Fibroblast of peridontal ligament (primary cell): ENCODE measurements around the gene AEBP1.
"Not testable (repeated sequence)": the region's sequence is repeated elsewhere in the genome, so short reads cannot be mapped to it uniquely, and the experiment has no call there.

Source experiments
- DNase-seq: peaks from one replicate; pipeline ENCODE4 v3.0.0-alpha.2; 2010; ENCODE audit errors: extremely low read depth

AEBP1 gene

GRCh38 chr7:44117801-44118429 is 13.8 kb downstream of the AEBP1 start:
- DNase-seq: no peak

- no peak for DNase-seq
These were observed 15.8 kb downstream of the AEBP1 start for GRCh38 chr7:44119829-44120380.

- DNase-seq: no peak
These were observed 16.2 kb downstream of the AEBP1 start for GRCh38 chr7:44120395-44120794.

GRCh38 chr7:44121761-44122420 is 17.7 kb downstream of the AEBP1 start:
- DNase-seq: no peak

- no peak for DNase-seq
These were observed 18.4 kb downstream of the AEBP1 start for GRCh38 chr7:44122529-44122928.

- DNase-seq: peak; percentile 90
These were observed 19.3 kb downstream of the AEBP1 start, which contains the start of gene POLD2 for GRCh38 chr7:44123190-44124003. Gene POLD2, minus strand, starts transcription at chr7:44123548. Its CDS starts 1,495 bp downstream, at chr7:44122053.

GRCh38 chr7:44124822-44125202 is 20.7 kb downstream of the AEBP1 start:
- DNase-seq: no peak

GRCh38 chr7:44126574-44126973 is 22.4 kb downstream of the AEBP1 start:
- DNase-seq: not testable (repeated sequence)

- DNase-seq: no peak
These were observed 23.0 kb downstream of the AEBP1 start for GRCh38 chr7:44127161-44127560.

- no peak for DNase-seq
These were observed 24.8 kb downstream of the AEBP1 start for GRCh38 chr7:44128721-44129582.

GRCh38 chr7:44131173-44132029 is 27.3 kb downstream of the AEBP1 start:
- DNase-seq: peak; percentile 24

- no peak for DNase-seq
These were observed 27.9 kb downstream of the AEBP1 start for GRCh38 chr7:44132039-44132438.

- no peak for DNase-seq
These were observed 29.1 kb downstream of the AEBP1 start for GRCh38 chr7:44133295-44133694.

- DNase-seq: no peak
These were observed 30.9 kb downstream of the AEBP1 start for GRCh38 chr7:44134943-44135628.

GRCh38 chr7:44136731-44137130 is 32.6 kb downstream of the AEBP1 start:
- no peak for DNase-seq

- DNase-seq: no peak
These were observed 34.6 kb downstream of the AEBP1 start for GRCh38 chr7:44138698-44139097.

- DNase-seq: no peak
These were observed 35.3 kb downstream of the AEBP1 start for GRCh38 chr7:44139311-44140010.

- DNase-seq: no peak
These were observed 36.2 kb downstream of the AEBP1 start for GRCh38 chr7:44140341-44140740.

GRCh38 chr7:44141221-44141850 is 37.2 kb downstream of the AEBP1 start, which contains the start of gene MYL7:
Gene MYL7, minus strand, starts transcription at chr7:44141332. Its CDS starts 27 bp downstream, at chr7:44141305.
- DNase-seq: no peak
